GM21423 (cell line): ENCODE measurements around the gene NKX2-3.

Source experiments
- ATAC-seq: cut with Tn5 transposase; IDR thresholded peaks from one replicate; pipeline ENCODE4 v1.9.1; 2021; ENCODE audit warnings: mild to moderate bottlenecking, moderate library complexity; ENCODE audit not compliant: unreplicated experiment

NKX2-3 gene

GRCh38 chr10:99532687-99533495 is at the start of gene NKX2-3:
TSS of gene NKX2-3 (plus strand) at chr10:99532942. CDS start at chr10:99533132, 190 bp downstream.
- ATAC-seq = no peak

- no peak for ATAC-seq
These were observed 47.8 kb upstream of the NKX2-3 start for GRCh38 chr10:99484626-99485581.

GRCh38 chr10:99487125-99487807 is 45.5 kb upstream of the NKX2-3 start:
- ATAC-seq = no peak

- ATAC-seq = no peak
These were observed 43.5 kb upstream of the NKX2-3 start for GRCh38 chr10:99489271-99489670.

- ATAC-seq = no peak
These were observed 35.3 kb upstream of the NKX2-3 start for GRCh38 chr10:99497343-99498025.

- ATAC-seq = no peak
These were observed 26.3 kb upstream of the NKX2-3 start for GRCh38 chr10:99506416-99506815.

GRCh38 chr10:99507265-99507664 is 25.5 kb upstream of the NKX2-3 start:
- no peak for ATAC-seq

GRCh38 chr10:99513061-99513460 is 19.7 kb upstream of the NKX2-3 start:
- ATAC-seq = no peak

- no peak for ATAC-seq
These were observed 13.1 kb upstream of the NKX2-3 start for GRCh38 chr10:99519690-99520039.

- no peak for ATAC-seq
These were observed 12.5 kb upstream of the NKX2-3 start for GRCh38 chr10:99520040-99520846.

- no peak for ATAC-seq
These were observed 11.6 kb upstream of the NKX2-3 start for GRCh38 chr10:99520847-99521764.

GRCh38 chr10:99521765-99522469 is 10.8 kb upstream of the NKX2-3 start:
- ATAC-seq = no peak

- ATAC-seq = no peak
These were observed 10.1 kb upstream of the NKX2-3 start for GRCh38 chr10:99522470-99523250.

GRCh38 chr10:99523251-99523773 is 9.4 kb upstream of the NKX2-3 start:
- ATAC-seq = no peak

GRCh38 chr10:99524050-99524666 is 8.6 kb upstream of the NKX2-3 start:
- ATAC-seq = no peak

GRCh38 chr10:99524736-99525380 is 7.9 kb upstream of the NKX2-3 start:
- no peak for ATAC-seq
